AML-193 (cell line): ENCODE data around the gene GANAB.
"Not testable (repeated sequence)": the region's sequence is repeated elsewhere in the genome, so short reads cannot be mapped to it uniquely, and the experiment has no call there.

Experiments used
- DNase-seq, 2 experiments: peaks; one replicate each; lab custom pipeline; 2025; lab: John Stamatoyannopoulos, UW

The GANAB gene

GRCh38 chr11:62645946-62646824, at the start of gene GANAB:
GANAB (minus strand) TSS chr11:62646613; CDS start chr11:62646599, 14 bp downstream.
- DNase-seq = peak; percentile 96 to 98

- DNase-seq = peak; percentile 64 to 65
These were observed 48.2 kb upstream of the GANAB start for GRCh38 chr11:62694455-62695167.

DNA sequence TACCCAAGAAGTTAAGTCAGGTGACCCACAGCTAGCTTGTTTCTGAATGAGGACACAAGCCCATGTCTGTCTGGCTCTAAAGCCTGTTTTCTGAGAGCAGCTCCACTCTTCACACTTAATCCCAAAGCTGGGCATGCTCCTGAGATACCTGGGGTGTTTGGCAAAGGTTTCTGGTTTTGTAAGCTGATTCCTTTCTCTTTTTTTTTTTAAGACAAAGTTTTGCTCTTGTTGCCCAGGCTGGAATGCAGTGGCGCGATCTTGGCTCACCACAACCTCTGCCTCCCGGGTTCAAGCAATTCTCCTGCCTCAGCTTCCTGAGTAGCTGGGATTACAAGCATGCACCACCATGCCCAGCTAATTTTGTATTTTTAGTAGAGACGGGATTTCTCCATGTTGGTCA, 47.2 kb upstream of the GANAB start:
- DNase-seq = not testable (repeated sequence)

- no peak for DNase-seq
These were observed 43.2 kb upstream of the GANAB start, which contains the start of gene LRRN4CL for GRCh38 chr11:62689421-62690183. LRRN4CL (minus strand) TSS chr11:62689530; CDS start chr11:62688508, 1,022 bp downstream.

DNA sequence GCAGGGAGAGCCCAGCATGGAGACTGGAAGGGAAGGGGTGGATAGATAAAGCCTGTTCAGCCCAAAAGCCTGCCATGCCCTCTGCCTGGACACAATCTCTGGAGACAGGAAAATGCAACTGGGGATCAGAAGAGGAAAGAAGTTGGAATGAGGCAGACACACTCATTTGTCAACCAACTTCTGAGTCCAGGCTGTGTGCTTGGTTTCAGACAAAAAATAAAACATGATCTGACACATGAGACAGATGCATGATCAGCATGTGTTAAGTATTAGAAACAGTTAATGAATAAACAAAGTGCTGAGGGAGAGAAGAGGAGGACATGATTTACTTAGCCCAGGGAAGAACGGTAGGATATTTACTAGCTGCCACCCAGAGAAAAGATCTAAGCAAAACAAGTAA, 42.1 kb upstream of the GANAB start:
- no peak for DNase-seq

- no peak for DNase-seq
These were observed 41.3 kb upstream of the GANAB start for GRCh38 chr11:62687508-62688396.

GRCh38 chr11:62682518-62682917, 36.1 kb upstream of the GANAB start:
- no peak for DNase-seq

DNA sequence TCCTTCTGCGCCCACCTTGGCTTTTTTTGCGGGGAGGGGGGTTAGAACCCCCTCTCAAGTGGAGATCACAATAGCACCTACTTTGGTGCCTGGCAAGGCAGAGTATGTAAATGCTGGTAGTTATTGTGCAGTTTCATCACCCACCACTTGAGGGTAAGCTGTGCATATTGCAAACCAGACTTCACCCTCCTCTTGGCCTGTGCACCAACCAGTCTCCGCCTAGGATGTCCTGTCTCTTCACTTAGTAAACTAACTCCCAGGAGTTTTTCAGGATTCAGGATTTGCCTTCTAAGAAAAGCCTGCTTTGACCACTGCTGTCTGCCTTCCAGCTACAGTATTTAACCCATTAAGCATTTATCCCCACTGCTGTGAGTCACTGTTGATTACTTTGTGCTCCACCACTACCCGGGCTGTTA, 34.4 kb upstream of the GANAB start:
- peak; percentile 71 to 73 for DNase-seq

GRCh38 chr11:62678770-62679696, 32.6 kb upstream of the GANAB start, which contains the start of gene UBXN1:
UBXN1 (minus strand) TSS chr11:62679073; CDS start chr11:62678923, 150 bp downstream.
- DNase-seq = peak; percentile 78 to 81

DNA sequence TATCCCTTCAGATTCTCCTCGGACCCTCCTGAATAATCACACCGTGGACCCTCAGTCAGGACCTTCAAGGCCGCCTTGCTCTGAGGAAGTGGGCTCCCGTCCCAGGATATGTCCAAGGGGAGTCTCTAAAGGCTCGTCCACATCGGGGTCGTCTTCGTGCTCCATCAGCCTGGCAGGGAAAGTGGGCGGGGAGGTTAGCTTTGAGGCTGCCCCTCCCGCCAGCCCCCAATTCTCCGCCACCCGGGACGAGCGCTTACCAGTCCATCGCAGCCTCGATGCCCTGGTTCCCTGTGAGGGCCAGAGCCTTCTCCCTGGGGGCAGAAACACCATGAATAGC, 32.0 kb upstream of the GANAB start:
- DNase-seq = no peak

GRCh38 chr11:62677714-62678113, 31.3 kb upstream of the GANAB start:
- no peak for DNase-seq

DNA sequence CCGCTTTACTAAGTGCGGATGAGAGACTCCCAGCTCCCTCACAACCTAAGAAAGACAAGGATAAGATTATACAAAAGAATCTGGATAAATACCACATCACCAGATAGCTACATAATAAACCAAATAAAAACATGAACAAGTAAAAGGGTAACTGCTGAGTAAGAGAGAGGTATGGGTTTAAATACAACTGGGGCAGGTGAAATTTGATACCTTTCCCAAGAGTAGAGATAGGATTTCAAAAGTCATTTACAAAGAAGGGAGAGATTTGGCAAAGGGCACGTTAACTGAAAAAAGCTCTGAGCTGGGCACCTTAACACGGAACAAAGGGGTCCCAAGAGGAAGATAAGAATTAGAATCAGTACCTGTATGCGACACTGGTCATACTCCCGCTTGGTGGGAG, 30.7 kb upstream of the GANAB start:
- DNase-seq = no peak

- DNase-seq = no peak
These were observed 30.3 kb upstream of the GANAB start for GRCh38 chr11:62676698-62677097.

GRCh38 chr11:62675415-62675814, 29.0 kb upstream of the GANAB start:
- not testable (repeated sequence) for DNase-seq

DNA sequence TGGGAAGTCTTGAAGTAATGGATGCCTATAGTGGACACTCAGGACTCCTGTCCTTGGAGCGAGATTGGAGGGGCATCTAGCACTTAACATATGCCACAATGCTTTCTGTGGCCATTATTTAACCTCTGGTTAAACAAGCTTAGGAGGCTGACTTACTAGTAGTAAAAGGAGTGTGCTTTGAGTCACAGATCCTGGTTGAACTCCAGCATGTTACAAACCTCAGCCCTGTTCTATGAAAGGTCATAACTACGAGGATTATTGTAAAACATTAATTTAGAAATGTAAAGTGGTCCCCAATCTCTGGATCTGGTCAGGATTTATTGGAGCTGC, 26.7 kb upstream of the GANAB start:
- DNase-seq = no peak

GRCh38 chr11:62671608-62672389, 25.4 kb upstream of the GANAB start, which contains the start of the genes LBHD1 and UQCC3:
LBHD1 (minus strand) TSS chr11:62672267; CDS start chr11:62670031, 2,236 bp downstream.
UQCC3 (plus strand) TSS chr11:62671673; CDS start chr11:62671746, 73 bp downstream.
- DNase-seq = peak; percentile 86 to 88

GRCh38 chr11:62671236-62671607, 24.8 kb upstream of the GANAB start:
- DNase-seq = peak; percentile 64 to 67

DNA sequence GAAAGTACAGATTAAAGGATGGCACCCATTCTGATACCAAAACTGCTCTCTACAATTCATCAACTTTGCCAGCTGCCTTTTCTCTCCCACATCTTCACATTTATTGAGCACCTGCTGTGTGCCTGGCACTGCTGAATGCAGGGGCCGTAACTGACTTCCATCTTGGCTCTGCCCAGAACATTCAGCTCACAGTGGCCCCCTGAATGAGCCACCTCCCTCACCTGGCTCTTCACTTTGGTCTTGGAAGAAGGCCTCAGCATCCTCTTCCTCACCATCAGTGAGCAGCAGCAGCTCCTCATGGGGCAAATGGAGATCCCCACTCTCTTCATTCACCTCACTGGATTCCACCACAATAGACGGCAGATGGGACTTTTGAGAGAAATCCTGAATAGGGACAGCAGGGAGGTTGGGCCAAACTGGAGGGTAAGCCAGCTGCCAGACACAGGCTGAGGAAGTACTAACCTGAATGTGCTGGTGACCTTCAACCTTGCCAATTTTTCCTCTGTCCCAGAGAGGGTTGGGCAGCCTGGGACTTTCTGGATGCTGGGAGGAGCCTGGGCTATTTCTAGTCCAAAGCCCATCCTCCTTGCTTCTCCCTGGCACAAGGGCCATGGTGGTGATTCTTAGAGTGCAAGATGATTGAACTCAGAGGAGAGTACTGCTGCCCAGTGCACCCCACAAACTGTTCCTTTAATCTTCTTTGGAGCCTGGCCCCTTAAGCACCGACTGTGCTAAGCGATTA, 23.2 kb upstream of the GANAB start:
- DNase-seq = no peak

GRCh38 chr11:62667460-62667859, 21.0 kb upstream of the GANAB start:
- DNase-seq = no peak
